Stomach (tissue), 4 donors: ENCODE measurements around the gene DLG2.

Experiments used
- CTCF ChIP-seq, 7 experiments: fragments of 450-650 bp in 4 of 7; fragments of 200-600 bp in 3 of 7; sonication (generic) in 3 of 7; IDR thresholded peaks; one replicate each; pipeline ENCODE4 v1.5.1; 2016 to 2019; ENCODE audit warnings: antibody characterized with exemption in 7 of 7, control low read depth in 2 of 7, mild to moderate bottlenecking in 1 of 7
- POLR2A ChIP-seq, 4 donors: fragments of 450-650 bp; IDR thresholded peaks; one replicate each; pipeline ENCODE4 v1.6.1; 2016; ENCODE audit warnings: antibody characterized with exemption in 4 of 4, control low read depth in 2 of 4, mild to moderate bottlenecking in 1 of 4, moderate library complexity in 1 of 4

- TF ChIP-seq POLR2A (IDR thresholded peaks at IDR 0.05) (no peak), CTCF (IDR thresholded peaks at IDR 0.05) (no peak)
Observed at GRCh38 chr11:83641511-83641910, 1985.6 kb downstream of the DLG2 start.
